HG03139 (cell line): ENCODE data around the gene RNF14.

Source experiments
- ATAC-seq: cut with Tn5 transposase; IDR thresholded peaks from one replicate; pipeline ENCODE4 v1.9.1; 2021; ENCODE audit not compliant: unreplicated experiment

Gene RNF14

DNA sequence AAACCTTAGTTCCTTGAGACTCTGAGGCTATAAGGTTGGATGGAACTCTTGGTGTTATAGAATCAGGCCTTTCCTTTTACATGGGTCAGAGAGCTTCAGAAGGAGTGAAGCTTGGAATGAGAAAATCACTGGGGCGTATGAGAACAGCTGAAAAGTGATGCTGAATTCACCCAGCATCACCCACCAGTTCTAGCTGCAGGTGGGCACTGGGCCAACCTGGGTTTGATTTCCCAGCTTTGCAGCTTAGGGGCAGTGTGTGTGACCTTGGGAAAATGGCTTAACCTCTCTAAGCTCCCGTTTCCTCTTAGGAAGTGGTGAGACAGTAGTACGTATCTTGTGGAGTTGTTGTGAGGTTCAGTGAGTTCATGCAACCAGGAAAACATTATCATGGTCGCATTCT lies 21.6 kb upstream of the RNF14 start:
- ATAC-seq = no peak

- no peak for ATAC-seq
Measured at GRCh38 chr5:141948812-141949211, 20.1 kb upstream of the RNF14 start.

DNA sequence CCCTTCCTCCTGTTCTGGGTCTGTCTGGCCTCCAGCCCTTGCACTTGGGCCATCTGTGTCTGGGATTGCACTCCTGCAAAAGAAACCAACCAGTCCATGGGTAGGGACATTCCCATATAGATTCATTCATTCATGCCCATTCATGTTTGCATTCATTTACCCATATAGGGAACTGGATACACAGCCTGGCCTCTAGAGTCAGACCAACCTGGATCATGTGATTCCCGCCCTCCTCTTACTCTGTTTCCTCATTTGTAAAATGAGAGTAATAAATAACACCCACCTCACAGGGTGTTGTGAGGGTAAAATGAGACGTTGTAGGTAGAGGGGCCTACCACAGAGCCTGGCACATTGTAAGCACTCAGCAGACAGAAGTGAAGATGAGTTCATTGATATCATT lies 19.4 kb upstream of the RNF14 start:
- ATAC-seq = no peak

DNA sequence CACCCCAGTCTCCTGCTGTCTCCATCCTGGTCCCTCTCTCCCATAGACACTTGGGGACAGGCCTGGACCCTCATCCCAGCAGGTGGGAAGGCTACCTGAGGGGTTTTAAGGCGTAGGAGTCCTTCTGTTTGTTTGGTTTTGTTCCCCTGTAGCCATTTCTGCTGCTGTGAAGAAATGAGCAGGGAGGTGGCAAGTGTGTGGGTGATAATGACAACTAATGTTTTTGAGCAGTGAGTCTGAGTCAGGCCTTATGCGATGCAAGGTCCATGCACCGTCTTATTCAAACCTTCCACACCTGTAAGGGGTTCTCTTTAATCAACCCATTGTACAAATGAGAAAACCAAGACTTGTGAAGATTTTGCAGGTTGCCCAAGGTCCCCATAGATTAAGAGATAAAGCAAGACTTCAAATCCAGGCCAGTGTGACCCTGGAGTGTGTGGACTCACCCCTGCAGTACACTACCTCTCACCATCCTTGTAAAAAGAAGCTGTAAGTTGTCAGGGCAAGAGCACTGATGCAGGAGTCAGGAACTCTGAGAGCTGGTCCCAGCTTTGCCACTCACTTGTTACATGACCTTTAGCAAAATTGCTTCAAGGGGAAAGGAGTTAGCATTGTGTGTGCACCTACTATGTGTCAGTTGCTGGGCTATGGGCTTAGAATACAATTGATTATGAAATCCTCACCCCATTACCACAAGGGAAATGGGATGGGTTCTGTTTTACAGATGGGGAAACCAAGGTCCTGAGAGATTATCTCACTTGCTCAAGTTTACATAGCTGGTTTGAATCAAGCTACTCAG lies 18.5 kb upstream of the RNF14 start:
- ATAC-seq = no peak

DNA sequence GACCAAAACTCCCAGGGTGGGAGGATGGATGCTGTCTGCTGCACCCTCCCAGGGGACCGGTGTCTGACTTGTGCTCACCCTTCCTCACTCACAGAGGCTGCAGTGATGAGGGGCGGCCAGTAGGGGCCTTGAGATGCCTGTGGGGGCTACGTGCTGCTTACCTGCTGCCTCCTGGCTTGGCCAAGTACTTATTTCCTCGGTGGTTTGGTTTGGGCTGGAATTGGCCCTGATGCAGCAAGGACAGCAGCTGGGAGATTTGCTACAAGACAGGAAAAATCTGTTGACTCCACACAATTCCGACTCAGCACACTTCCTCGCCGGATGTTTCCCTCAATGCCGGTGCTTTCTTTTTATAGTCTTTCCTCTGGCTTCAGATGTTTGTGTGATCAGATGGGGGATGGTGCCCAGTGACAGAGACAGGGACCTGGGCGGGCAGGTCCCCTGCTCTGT lies 17.5 kb upstream of the RNF14 start:
- peak; percentile 86 for ATAC-seq

- no peak for ATAC-seq
Measured at GRCh38 chr5:141952020-141952419, 16.9 kb upstream of the RNF14 start.

DNA sequence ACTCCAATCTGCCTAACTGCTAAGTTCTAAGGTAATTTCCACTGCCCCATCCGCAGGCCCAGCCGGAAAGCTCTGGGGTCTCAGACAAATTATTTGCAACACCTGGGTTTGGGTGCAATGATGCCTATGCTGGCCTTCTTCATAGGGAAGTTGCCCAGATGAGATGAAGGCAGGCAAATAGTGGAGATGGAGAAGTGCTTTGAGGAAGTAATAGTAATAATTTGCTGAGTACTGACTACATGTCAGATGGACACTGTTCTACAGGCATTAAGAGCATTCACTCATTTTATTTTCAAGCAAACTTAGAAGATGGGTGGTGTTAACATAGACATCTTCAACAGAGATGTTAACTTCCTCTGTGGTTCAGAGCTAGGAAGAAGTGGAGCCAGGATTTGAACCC lies 14.7 kb upstream of the RNF14 start:
- no peak for ATAC-seq

DNA sequence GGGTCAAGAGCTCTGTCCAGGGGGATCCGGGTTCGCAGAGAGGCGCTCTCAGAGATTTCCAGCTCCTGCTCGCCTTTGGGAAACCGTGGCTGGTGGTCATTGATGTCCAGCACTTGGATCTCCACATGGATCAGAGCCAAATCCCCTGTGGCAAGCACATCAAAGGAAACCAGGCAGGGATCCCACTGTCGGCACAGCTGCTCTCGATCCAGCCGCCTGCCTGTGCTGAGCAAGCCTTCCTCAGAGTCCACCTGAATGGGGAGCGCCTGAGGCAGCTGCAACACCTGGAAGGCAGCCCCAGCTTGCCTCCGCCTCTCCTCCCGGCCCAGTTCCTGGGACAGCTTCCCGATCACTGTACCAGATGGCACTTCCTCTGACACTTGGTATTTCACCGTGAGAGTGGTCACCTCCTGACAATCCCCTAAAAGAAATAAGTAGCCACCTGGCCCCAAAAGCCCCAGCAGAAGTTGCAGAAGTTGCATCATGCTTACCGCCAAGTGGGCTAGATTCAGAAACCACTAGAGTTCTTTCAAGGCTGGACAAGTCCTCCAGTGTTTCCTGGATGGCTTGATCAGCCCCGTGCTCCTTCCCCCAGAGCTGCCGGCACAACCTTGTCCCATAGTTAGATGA lies 11.4 kb upstream of the RNF14 start:
- ATAC-seq = no peak

GRCh38 chr5:141958113-141958512 lies 10.8 kb upstream of the RNF14 start, which contains the start of gene PCDH12:
TSS of gene PCDH12 (minus strand) at chr5:141958202. CDS start at chr5:141957851, 351 bp downstream.
- ATAC-seq = no peak

DNA sequence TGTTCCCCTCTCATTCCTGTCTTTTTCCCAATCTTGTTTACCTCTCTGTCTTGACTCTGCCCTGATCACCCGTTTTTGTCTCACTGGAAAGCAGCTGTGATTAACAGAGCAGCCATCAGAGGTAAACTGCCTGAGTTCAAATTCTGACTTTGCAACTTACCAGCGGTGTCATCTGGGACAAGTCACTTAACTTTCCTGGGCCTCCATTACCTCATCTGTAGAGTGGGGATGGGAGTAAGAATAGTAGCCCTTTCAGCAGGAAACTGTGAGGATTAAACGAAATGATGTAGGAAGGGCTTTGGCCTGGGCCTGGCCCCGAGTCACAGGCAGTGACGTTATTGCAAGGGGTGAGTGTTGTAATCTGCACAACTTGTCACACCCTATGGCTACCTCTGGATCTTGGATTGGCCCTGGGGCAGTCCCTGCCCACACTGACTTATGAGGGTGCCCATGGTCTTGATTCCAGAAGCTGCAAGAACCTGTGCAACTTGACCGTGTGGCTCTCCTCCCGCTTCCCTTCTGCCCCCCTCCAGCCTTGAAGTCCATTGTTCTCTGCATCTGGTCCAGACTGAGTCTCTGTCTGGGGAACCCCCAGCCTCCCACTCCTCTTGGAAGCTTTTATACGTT lies 10.2 kb upstream of the RNF14 start:
- ATAC-seq = no peak

DNA sequence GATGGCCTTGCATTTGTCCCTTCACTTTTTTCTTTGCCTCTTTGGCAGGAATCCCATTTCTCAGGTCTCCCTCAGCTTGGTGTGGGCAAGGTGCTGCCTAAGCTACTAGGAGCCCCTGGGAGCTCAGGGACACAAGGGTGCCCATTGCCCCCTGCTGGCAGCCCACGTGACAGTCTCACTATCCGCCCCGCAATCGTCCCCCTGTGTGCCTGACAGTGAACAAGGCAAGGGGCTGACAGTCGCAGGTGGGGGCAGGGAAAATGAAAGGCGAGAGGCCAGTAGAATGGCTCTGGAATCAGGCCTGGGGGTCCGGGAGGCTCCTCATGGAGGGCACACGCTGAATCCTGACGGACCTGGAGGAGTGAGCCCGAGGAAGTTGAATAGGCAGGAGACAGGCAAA lies 8.9 kb upstream of the RNF14 start:
- no peak for ATAC-seq

- peak; percentile 91 for ATAC-seq
Measured at GRCh38 chr5:141960449-141961323, 8.2 kb upstream of the RNF14 start.

GRCh38 chr5:141961466-141961865 lies 7.4 kb upstream of the RNF14 start:
- ATAC-seq = no peak

GRCh38 chr5:141963701-141964100 lies 5.2 kb upstream of the RNF14 start:
- ATAC-seq = no peak

- ATAC-seq = no peak
Measured at GRCh38 chr5:141965071-141965470, 3.8 kb upstream of the RNF14 start.

GRCh38 chr5:141966275-141966962 lies 2.5 kb upstream of the RNF14 start:
- no peak for ATAC-seq

DNA sequence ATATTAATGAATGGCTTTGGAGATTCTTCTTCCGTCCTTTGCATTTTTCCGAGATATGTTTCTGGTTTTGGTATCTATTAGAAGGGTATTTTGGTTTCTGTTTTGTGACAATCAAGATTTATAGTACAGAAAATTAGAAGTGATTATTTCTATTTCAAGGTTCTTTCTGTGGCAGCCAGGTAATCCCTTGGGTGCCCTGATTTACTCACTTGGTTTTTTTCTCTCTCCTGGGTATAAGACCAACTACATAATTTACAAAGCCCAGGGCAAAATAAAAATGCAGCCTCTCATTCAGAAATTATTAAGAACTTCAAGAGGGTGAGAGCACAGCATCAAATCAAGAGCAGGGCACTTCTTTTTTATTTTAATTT lies 2.0 kb upstream of the RNF14 start:
- no peak for ATAC-seq

- ATAC-seq = peak; percentile 47
Measured at GRCh38 chr5:141969783-141970771, 1.2 kb downstream of the RNF14 start.

- no peak for ATAC-seq
Measured at GRCh38 chr5:141973871-141974595, 5.1 kb downstream of the RNF14 start.
